HL-60 (cell line): Measurements from ENCODE around the gene FRS3.

Source experiments
- DNase-seq, 2 experiments: peaks; one replicate each; pipeline ENCODE4 v3.0.0-alpha.2; 2010 to 2020; ENCODE audit warnings: low read depth in 1 of 2, low spot score in 1 of 2
- H3K27ac ChIP-seq: fragments of 250-450 bp; sonication (Bioruptor Pico); replicated peaks from 2 replicates; pipeline ENCODE4 v1.5.1; 2020; ENCODE audit warnings: mild to moderate bottlenecking, moderate library complexity
- H3K27me3 ChIP-seq: fragments of 250-450 bp; sonication (Bioruptor Pico); 2 replicates; pipeline ENCODE4 v1.5.1; 2021; ENCODE audit warnings: mild to moderate bottlenecking, moderate library complexity; ENCODE audit not compliant: insufficient read depth, poor library complexity, severe bottlenecking
- H3K4me3 ChIP-seq: replicated peaks from 2 replicates; pipeline ENCODE4 v1.5.1; 2011; ENCODE audit warnings: mild to moderate bottlenecking, control low read depth, low read length; ENCODE audit not compliant: insufficient read depth
- CTCF ChIP-seq: IDR thresholded peaks from one replicate; pipeline ENCODE4 v1.5.1; 2011; ENCODE audit warnings: low read length, control low read depth, inconsistent platforms; ENCODE audit not compliant: insufficient read depth
- GABPA ChIP-seq: IDR thresholded peaks from 2 replicates; pipeline ENCODE4 v1.6.1; 2012; ENCODE audit warnings: low read depth
- POLR2AphosphoS5 ChIP-seq: IDR thresholded peaks from 2 replicates; pipeline ENCODE4 v1.6.1; 2012; ENCODE audit warnings: low read depth
- REST ChIP-seq: IDR thresholded peaks from 2 replicates; pipeline ENCODE4 v1.6.1; 2012; ENCODE audit warnings: low read depth; ENCODE audit not compliant: insufficient replicate concordance
- SPI1 ChIP-seq: IDR thresholded peaks from 2 replicates; pipeline ENCODE4 v1.6.1; 2012; ENCODE audit warnings: low read depth, mild to moderate bottlenecking, borderline replicate concordance

Gene FRS3

GRCh38 chr6:41789390-41789724 lies 9.7 kb upstream of the FRS3 start:
- Histone ChIP-seq H3K27ac (peak overlapping the region; percentile 85), H3K27me3 (no peaks in the 10 kb centered on the region), H3K4me3 (no peak overlapping the region; the same call in 1 of the 2 replicates)
- no peak for TF ChIP-seq SPI1
- no peak for TF ChIP-seq POLR2AphosphoS5
- no peak for TF ChIP-seq REST
- TF ChIP-seq GABPA, result no peak
- TF ChIP-seq CTCF, result no peak
- no peak for DNase-seq

- Histone ChIP-seq H3K4me3 (peak within 1 kb of the TSS; percentile 53), H3K27me3 (no peaks in the 10 kb centered on the region), H3K27ac (peak within 1 kb of the TSS; percentile 85)
- peak; percentile 92 to 95 for DNase-seq
- TF ChIP-seq SPI1, result peak; percentile 29; the same call in 1 of the 2 replicates
- peak; percentile 78 for TF ChIP-seq CTCF
- TF ChIP-seq POLR2AphosphoS5, result peak; percentile 94
- TF ChIP-seq GABPA, result peak; percentile 95
- TF ChIP-seq REST, result peak; percentile 64
These were observed 7.7 kb upstream of the FRS3 start, which contains the start of gene TOMM6 for GRCh38 chr6:41787219-41787917. Gene TOMM6, plus strand, starts transcription at chr6:41787694. Its CDS starts 4 bp downstream, at chr6:41787698.

DNA sequence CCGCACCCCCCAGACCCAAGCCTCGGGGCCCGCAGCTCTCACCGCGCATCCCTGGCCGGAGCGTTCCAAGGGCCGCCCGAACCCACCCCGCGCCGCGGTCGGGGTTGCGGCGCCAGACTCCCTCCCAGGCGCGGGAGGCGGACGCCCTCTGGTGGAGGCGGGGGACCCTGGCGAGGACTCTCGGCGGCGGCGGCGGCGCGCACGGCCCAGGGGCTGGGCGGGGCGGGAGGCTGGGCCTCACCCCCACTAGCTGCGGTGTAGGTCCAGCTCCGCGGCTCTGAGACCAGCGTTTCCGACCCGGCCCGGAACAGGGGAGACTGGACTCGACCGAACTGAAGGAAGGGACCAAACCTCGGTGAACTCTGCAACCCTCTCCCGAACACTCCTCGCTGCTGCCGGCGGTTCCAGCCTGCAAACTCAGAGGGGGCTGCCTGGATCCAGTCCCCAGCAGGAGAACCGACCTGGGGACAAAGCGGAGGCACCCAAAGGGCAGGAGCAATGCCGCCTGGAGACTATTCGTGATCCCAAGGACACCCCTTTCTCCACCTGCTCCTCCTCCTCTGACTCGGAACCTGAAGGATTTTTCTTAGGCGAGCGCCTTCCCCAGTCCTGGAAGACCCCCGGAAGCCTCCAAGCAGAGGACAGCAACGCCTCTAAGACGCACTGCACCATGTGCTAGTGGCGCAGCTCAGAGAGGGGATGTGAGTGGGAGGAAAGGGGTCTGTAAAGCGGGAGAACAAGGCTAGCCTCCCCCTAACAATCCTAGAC lies 6.9 kb upstream of the FRS3 start:
- peak overlapping the region; percentile 53 for H3K4me3 ChIP-seq
- no peaks in the 10 kb centered on the region for H3K27me3 ChIP-seq
- TF ChIP-seq CTCF (peak; percentile 26), SPI1 (no peak)
- DNase-seq, result peak; percentile 65 to 79
- peak overlapping the region; percentile 85 for H3K27ac ChIP-seq
